Heart left ventricle (tissue), 16 donors: ENCODE measurements around the gene CRABP1. TPM values are rescaled to one million over a fixed set of nuclear protein-coding genes. Genes with fewer than 3 reads are reported as not detected.

ENCODE experiments used
- ATAC-seq, 4 donors: fragments of 200-7000 bp; cut with Tn5 transposase; one replicate each; pipeline ENCODE4 v1.9.1; 2020 to 2022; ENCODE audit warnings: moderate library complexity in 4 of 4, mild to moderate bottlenecking in 3 of 4, moderate number of reproducible peaks in 1 of 4
- DNase-seq, 5 donors: peaks; one replicate each; pipeline ENCODE4 v3.0.0-alpha.2; 2020
- H3K27ac ChIP-seq, 12 donors: fragments of 200-600 bp; sonication (generic) in 4 of 12; one replicate each; pipeline versions ENCODE4 v1.5.0 to v1.8.0; 2016 to 2022; ENCODE audit warnings: mild to moderate bottlenecking in 2 of 12
- H3K27me3 ChIP-seq, 9 donors: fragments of 200-600 bp; sonication (generic) in 2 of 9; one replicate each; pipeline versions ENCODE4 v1.5.1 to v1.8.0; 2016 to 2022; ENCODE audit warnings: mild to moderate bottlenecking in 3 of 9
- H3K36me3 ChIP-seq, 9 donors: fragments of 200-600 bp; sonication (generic) in 2 of 9; one replicate each; pipeline versions ENCODE4 v1.5.0 to v1.8.0; 2018 to 2022; ENCODE audit warnings: mild to moderate bottlenecking in 2 of 9
- H3K4me1 ChIP-seq, 12 donors: fragments of 200-600 bp; sonication (generic) in 4 of 12; one replicate each; pipeline versions ENCODE4 v1.5.0 to v1.8.0; 2016 to 2022; ENCODE audit warnings: mild to moderate bottlenecking in 3 of 12
- H3K4me3 ChIP-seq, 12 donors: fragments of 200-600 bp; sonication (generic) in 4 of 12; one replicate each; pipeline versions ENCODE4 v1.5.0 to v1.8.0; 2017 to 2022; ENCODE audit warnings: mild to moderate bottlenecking in 9 of 12, moderate library complexity in 4 of 12
- H3K9me3 ChIP-seq, 12 donors: fragments of 200-600 bp; sonication (generic) in 4 of 12; one replicate each; pipeline versions ENCODE4 v1.5.0 to v1.8.0; 2016 to 2022; ENCODE audit warnings: mild to moderate bottlenecking in 1 of 12
- CTCF ChIP-seq, 12 donors: fragments of 200-600 bp; sonication (generic) in 4 of 12; IDR thresholded peaks; one replicate each; pipeline versions ENCODE4 v1.5.0 to v1.8.0; 2018 to 2022; ENCODE audit warnings: antibody characterized with exemption in 12 of 12, mild to moderate bottlenecking in 5 of 12
- POLR2A ChIP-seq, 2 donors: fragments of 450-650 bp; IDR thresholded peaks; one replicate each; pipeline ENCODE4 v1.6.1; 2017; ENCODE audit warnings: antibody characterized with exemption in 2 of 2, mild to moderate bottlenecking in 2 of 2, moderate library complexity in 2 of 2
- WGBS, 4 donors: extraction: QIAGEN DNeasy Blood & Tissue Kit in 2 of 4; methylation state at CpG; one replicate each; pipeline versions ENCODE4 v1.1.5 to v1.1.7; 2013 to 2018; 5-methylcytosine and 5-hydroxymethylcytosine counted together
- intact Hi-C, 10 donors: fragments of 100-400 bp; cut with DNase I; formaldehyde crosslinking; loops; one replicate each; pipeline versions ENCODE4 v1.11.1 to v1.14.2; 2022
- polyA plus RNA-seq, 2 donors: library from polyadenylated mRNA; stranded (reverse); fragments of 200-250 nt; gene quantifications; one replicate each; pipeline ENCODE4 v1.2.3, GENCODE V29; 2013
- total RNA-seq, 9 donors: library from RNA; depleted of rRNA in 2 of 9; stranded (reverse); fragments of >200 nt in 2 of 9; fragmentation: NEBNext Ultra II Directional in 3 of 9; extraction: Animal tissue kit (Norgen Biotek cat#: 25700) in 3 of 9; gene quantifications; one replicate each; pipeline versions ENCODE4 v1.1.0 to v1.2.4, GENCODE V29; 2016 to 2023
- donor health status: ischemic (EF 13 %, LVEDD 7.1; RV severe dilation, severe dysfunction).
- donor health status: healthy with polysubstance abuse.
- donor health status: DM: no; HTN: yes; CAD: no.
- donor health status: DM: no; HTN: no; CAD: no.
- donor health status: ischemic (EF 25% LVEDD 6.9; RV normal size, moderate dysfunction).
- donor health status: ischemic (EF 25% LVEDD 5.7; RV mildly dilated, moderate dysfunction).
- donor health status: healthy.
- donor health status: DM: yes; HTN: yes; CAD: no.
- donor health status: ischemic (EF 35%, LVEDD 5.7; RV mildly dilated, moderate dysfunction).
- donor health status: nonischemic (EF 11% LVEDD 7.7; RV severe dilation, severe dysfunction).
- donor health status: DM: yes; HTN: yes; CAD: no.
- donor health status: PGD.
- donor health status: ischemic (EF 29% LVEDD 5.4; RV normal size, mild dysfunction).
- donor health status: nonischemic (EF 23%, LVEDD 6.1; RV moderate dilation, normal function).

The CRABP1 gene
- total and polyA plus RNA-seq, 11 donors: 0.46 TPM; not detected in 10

DNA sequence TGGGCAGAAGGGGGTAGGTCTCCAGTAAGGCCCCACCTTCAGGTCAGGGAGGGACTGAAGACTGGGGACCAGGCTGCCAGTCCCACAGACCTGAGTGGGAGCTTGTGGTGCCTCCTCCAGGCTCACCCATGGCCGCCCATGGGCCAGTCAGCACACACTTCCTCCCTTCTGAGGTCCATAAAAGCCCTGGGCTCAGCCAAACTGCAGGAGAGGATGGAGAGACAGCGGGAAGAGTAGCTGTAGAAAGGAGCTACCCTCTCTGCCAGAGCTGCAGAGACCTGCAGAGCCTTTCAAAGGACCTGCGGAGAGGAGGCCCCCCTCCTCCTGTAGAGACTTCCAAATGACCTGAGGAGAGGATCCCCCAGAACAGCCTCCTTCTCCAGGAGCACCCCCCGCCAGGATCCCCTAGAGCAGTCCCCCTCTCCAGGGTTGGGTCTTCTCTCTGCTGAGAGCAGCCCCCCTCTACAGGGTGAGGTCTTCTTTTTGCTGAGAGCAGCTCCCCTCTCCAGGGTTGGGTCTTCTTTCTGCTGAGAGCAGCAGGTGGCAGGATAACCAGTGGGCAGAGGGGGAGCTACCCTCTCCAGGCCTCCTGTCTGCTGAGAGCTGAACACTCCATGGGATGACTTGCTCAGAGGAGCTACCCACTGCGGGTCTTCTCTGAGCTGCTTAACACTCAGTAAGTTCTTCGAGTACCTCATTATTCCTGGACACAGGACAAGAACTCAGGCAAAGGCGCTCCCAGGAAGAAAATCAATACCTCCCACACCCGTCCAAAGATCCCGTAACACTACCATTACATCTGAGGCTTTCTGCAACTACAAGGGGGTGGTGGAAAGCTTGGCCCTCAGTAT, 35.7 kb upstream of the CRABP1 start:
- Histone ChIP-seq H3K4me3 (no peak overlapping the region), H3K36me3 (no peaks in the 10 kb centered on the region), H3K9me3 (no peaks in the 10 kb centered on the region), H3K27me3 (peaks cover 0 to 16% (median 0%) of the 10 kb centered on the region in 9 donors), H3K27ac (no peak overlapping the region), H3K4me1 (peaks cover 0 to 8% (median 0%) of the 10 kb centered on the region in 12 donors)
- WGBS, 4 donors: 85 to 87% (median 85%) methylated on average over 8 to 9 of the region's 9 CpGs
- DNase-seq (no peak), ATAC-seq (no peak)
- intact Hi-C loops: loop anchor here in 5 of 10 donors (5.0 kb wide), 2 partner anchors 173 to 178 kb away; no protein-coding TSS in a partner anchor
- TF ChIP-seq CTCF (IDR thresholded peaks at IDR 0.05) (no peak), POLR2A (IDR thresholded peaks at IDR 0.05) (no peak)

GRCh38 chr15:78306176-78306774, 33.9 kb upstream of the CRABP1 start:
- Histone ChIP-seq H3K9me3 (no peaks in the 10 kb centered on the region), H3K4me1 (peaks cover 0 to 8% (median 0%) of the 10 kb centered on the region in 12 donors), H3K27me3 (peaks cover 0 to 24% (median 0%) of the 10 kb centered on the region in 9 donors), H3K27ac (no peak overlapping the region), H3K36me3 (no peaks in the 10 kb centered on the region), H3K4me3 (no peak overlapping the region)
- intact Hi-C loops: loop anchor here in 5 of 10 donors (5.0 kb wide), 2 partner anchors 171 to 176 kb away; no protein-coding TSS in a partner anchor
- DNase-seq (no peak), ATAC-seq (no peak)
- 57 to 77% (median 71%) methylated on average over 2 to 3 of the region's 3 CpGs for WGBS, 4 donors
- no peak for TF ChIP-seq POLR2A (IDR thresholded peaks at IDR 0.05)
- no peak for TF ChIP-seq CTCF (IDR thresholded peaks at IDR 0.05)

DNA sequence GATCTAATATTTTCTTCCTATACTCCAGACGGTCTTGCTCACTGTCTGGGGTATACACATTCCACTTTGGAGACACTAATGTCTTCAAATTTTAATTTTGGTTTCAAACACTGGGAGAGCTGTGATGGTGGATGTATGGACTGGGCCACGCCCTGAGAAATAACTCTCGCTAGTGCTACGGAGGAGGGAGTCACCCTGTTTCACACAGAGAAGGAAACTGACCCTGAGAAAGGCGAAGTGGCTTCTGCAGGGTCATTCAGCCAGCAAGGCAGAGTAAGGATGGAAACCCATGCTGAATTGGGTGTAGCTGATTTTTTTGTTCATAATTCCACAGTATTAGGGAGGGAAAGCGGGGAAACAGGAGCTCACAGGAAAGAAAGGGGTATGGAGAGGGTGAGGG, 32.2 kb upstream of the CRABP1 start:
- no peak overlapping the region for H3K27ac ChIP-seq
- no peaks in the 10 kb centered on the region for H3K9me3 ChIP-seq
- H3K27me3 ChIP-seq: peaks cover 0 to 24% (median 0%) of the 10 kb centered on the region in 9 donors
- ATAC-seq: no peak
- TF ChIP-seq POLR2A (IDR thresholded peaks at IDR 0.05) (no peak), CTCF (IDR thresholded peaks at IDR 0.05) (no peak)
- DNase-seq: no peak
- intact Hi-C loops: loop anchor here in 9 of 10 donors (1.0 to 5.0 kb wide), 9 partner anchors 107 to 174 kb away; no protein-coding TSS in a partner anchor
- H3K4me1 ChIP-seq: peaks cover 0 to 8% (median 0%) of the 10 kb centered on the region in 12 donors
- 50 to 65% (median 55%) methylated on average over 6 of the region's 6 CpGs for WGBS, 4 donors
- H3K4me3 ChIP-seq: no peak overlapping the region
- no peaks in the 10 kb centered on the region for H3K36me3 ChIP-seq
